22Rv1 (cell line): ENCODE data around the gene EBF3.

Source experiments
- CTCF ChIP-seq: fragments of 450-650 bp; IDR thresholded peaks from 2 replicates; pipeline ENCODE4 v1.5.1; 2017; ENCODE audit warnings: mild to moderate bottlenecking
- ZFX ChIP-seq: fragments of 450-650 bp; IDR thresholded peaks from 2 replicates; pipeline ENCODE4 v1.6.1; 2017; ENCODE audit warnings: antibody characterized with exemption, borderline replicate concordance

GRCh38 chr10:129869596-129870473 is 94.2 kb downstream of the EBF3 start:
- TF ChIP-seq CTCF (no peak), ZFX (no peak)
